ENCODE measurements around the gene CTSH. TPM values are rescaled to one million over a fixed set of nuclear protein-coding genes. Genes with fewer than 3 reads are reported as not detected.
"Not testable (repeated sequence)": the region's sequence is repeated elsewhere in the genome, so short reads cannot be mapped to it uniquely, and the experiment has no call there.

The CTSH gene
- total RNA-seq, 1 donor from 2014 or later, result 19.3 TPM

- no peak for DNase-seq (ENCODE audit: low spot score)
These were observed 21.8 kb downstream of the CTSH start for GRCh38 chr15:78923015-78923414.

DNA sequence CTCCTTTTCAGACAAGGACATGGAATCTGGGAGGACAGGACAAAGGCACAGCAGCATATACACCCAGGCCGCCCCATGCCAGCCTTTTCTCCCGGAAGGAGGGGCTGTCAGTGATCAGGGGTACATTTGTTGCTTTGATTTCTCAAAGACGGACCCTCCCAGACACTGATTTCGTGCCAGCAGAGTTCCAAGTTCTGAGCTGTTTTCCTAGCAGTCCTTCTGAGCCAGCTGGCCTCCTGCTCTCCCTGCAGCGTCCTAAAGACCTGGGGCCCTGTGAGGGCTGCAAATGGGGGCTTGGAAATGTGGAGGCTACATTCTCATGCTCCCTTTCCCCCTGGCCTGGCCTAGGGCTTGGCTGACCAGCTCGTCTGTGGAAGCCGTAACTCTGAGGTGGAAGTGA, 22.3 kb downstream of the CTSH start:
- no peak for DNase-seq (ENCODE audit: low spot score)

GRCh38 chr15:78921940-78922339, 22.9 kb downstream of the CTSH start:
- DNase-seq (ENCODE audit: low spot score), result no peak

DNA sequence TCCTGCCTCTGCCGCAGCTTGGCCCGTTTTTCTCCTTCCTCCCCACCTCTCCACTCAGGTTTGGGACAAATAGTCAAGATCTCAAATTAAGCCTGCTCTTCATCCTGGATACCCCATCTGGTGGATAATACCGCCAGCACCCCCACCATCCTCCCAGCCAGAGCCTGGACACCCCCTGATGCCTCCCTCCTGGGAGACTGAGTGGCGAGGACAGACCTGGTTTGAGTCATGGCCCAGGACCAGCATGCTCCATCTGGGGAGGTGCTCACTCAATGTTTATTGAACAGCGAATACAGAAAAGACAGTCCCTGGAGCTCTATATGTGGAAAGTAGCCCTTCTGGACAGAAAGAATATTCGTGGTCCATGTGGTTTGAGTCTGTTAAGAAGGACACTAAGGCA, 23.3 kb downstream of the CTSH start:
- DNase-seq (ENCODE audit: low spot score), result no peak

DNA sequence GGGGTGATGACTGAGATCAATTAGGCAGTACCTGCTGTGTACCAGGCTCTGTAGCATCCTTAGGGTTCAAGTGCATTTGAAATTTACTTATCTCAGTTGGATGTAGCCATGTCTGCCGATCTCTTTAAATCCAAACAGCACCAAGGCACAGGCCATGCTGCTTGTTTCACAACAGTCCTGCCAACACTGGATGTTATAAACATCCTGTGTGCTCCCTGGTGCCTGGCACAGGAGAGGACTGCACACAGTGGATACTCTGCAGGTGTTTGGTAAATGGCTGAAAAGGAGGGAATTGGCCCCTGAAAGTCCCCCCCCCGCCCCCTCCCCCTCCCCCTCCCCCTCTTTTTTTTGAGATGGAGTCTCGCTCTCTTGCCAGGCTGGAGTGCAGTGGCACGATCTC, 27.0 kb downstream of the CTSH start:
- DNase-seq (ENCODE audit: low spot score), result no peak

DNA sequence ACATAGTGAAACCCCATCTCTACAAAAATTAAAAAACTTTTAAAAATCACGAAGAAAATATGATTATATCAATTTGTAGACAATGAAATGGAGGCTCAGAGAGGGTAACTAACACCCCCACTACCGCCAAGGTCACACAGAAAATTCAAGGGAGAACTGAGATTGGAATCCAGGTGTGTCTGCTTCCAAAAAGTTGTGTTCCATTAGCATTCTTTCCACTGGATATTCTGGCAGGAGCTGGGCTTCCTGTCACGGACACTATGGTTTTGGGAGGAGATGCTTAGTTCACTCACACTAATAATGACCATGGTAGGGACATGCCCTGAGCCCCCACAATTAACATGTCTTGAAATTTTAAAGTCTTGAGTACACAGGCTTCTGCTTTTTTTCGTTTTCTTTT, 28.8 kb downstream of the CTSH start:
- no peak for DNase-seq (ENCODE audit: low spot score)

DNA sequence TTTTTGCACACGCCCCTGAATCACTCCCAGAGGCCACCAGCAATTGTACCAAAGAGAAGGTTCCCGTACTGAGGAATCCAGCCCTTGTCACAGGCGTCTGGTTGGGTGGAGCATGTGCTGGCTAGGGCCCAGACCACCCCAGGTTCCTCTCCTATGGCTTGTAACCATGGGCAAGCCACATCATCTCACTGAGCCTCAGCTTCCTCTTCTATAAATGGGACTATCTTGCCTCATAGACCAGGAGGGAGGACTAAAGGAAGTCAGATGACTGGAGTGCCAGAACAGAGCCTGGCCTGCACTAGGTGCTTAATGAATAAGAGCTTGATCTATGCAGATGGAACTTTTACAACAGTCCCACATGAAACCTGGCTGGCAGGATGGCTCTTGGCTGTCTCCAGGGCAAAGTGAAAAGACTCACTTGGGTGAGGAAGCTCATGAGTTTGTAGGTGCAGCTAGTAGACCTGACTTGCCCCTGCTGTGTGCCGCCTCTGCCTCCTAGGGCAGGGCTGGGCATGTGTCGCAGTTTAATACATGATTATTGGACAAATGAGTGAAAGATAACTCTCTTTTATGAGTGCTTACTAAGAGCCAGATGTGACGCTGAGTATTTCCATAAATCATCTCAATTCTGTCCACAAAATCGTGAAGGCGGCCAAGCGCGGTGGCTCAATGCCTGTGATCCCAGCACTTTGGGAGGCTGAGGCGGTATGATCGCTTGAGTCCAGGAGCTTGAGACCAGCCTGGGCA, 29.3 kb downstream of the CTSH start:
- peak; percentile 44 for DNase-seq (ENCODE audit: low spot score)

DNA sequence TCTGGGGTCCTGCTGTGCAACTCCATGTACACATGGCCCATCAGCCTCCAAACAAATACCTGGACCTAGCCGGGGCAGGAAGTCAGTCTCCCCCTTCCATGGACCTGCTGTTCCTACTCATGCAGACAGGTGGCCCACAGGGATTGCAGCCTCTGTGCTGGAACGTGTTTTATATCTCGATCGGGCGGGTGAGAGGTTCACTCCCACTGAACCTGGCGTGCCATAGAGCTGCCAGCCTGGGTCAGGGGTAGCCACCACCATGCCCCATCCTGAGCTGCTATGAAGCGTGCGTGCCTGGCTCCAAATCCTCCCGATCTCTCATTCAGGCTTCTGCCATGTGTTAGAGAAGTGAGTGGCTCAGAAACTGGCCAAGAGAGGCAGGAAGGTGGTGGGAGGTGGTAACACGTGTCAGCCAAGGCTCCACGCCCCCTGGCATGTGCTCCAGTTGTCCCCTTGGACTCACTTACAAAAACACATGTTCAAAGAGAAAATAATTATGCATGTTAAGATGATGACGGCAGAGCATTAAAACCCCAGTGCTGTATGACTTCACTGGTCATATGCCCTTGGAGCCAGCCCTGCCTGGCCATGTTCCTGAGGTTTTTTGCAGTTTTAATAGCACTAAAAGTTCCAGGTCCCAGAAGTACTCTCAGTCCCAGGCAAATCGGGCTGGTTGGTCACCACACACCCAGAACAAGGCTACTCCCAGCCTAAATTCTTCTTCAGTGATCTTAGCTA, 30.6 kb downstream of the CTSH start:
- no peak for DNase-seq (ENCODE audit: low spot score)

DNA sequence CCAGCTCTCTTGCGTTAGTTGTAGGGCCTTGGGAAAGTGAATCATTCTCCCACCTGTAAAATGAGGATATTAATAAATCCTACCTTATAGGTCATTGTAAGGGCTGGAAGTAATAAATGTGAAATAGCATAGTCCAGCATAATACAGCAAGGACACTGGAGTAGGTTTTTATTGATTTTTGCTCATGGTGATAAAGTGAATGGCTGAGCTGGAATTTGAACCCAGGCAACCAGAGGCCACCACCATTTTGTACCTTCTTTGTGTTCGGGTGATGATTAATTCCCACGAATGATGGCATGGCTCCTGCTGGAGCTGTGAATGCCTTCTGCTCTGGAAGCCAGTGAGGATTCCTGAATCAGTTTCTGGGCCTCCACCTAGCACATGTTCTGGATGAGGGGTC, 31.8 kb downstream of the CTSH start:
- no peak for DNase-seq (ENCODE audit: low spot score)

GRCh38 chr15:78912316-78912715, 32.5 kb downstream of the CTSH start:
- DNase-seq (ENCODE audit: low spot score), result no peak

DNA sequence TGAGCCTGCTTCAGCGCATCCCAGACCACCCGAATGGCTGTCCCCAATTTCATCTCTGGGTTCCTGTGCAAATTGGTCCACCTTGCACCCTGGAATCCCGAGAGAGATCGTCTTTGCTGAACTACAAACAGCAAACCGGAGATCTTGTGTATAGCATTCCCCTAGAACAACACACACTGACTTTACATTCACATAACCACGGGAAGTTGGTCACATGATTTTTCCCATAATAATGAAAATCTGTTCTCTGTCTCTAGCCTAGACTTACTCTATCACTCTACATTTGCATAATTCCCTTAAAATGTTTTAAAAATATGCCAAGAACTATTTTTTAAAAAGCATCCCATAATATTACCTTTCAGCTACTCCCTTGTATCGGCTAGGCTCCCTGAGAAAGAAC, 34.6 kb downstream of the CTSH start:
- DNase-seq (ENCODE audit: low spot score), result no peak

- DNase-seq (ENCODE audit: low spot score), result no peak
These were observed 35.0 kb downstream of the CTSH start for GRCh38 chr15:78909791-78910228.

- no peak for DNase-seq (ENCODE audit: low spot score)
These were observed 35.6 kb downstream of the CTSH start for GRCh38 chr15:78909160-78909695.

DNA sequence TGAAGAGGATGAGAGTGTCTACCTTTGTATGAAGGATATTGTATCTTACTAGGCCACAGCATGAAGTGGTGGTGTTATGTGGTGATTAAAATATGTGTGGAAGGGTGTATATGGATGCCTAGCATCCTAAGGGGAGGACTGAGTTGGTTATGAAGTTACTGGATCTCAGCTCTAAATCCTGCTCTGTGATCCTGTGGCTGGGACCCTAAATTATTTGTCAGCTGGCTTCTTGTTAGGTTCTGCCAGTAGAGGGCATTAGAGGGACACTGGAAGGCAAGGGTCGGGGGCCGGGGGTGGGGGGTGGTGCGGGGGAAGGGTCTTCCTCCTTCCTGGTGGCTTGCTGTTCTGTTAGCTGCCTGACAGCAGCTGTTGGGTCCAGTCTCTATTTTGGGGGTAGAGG, 37.3 kb downstream of the CTSH start:
- no peak for DNase-seq (ENCODE audit: low spot score)

- DNase-seq (ENCODE audit: low spot score), result no peak
These were observed 38.6 kb downstream of the CTSH start for GRCh38 chr15:78906316-78906620.

DNA sequence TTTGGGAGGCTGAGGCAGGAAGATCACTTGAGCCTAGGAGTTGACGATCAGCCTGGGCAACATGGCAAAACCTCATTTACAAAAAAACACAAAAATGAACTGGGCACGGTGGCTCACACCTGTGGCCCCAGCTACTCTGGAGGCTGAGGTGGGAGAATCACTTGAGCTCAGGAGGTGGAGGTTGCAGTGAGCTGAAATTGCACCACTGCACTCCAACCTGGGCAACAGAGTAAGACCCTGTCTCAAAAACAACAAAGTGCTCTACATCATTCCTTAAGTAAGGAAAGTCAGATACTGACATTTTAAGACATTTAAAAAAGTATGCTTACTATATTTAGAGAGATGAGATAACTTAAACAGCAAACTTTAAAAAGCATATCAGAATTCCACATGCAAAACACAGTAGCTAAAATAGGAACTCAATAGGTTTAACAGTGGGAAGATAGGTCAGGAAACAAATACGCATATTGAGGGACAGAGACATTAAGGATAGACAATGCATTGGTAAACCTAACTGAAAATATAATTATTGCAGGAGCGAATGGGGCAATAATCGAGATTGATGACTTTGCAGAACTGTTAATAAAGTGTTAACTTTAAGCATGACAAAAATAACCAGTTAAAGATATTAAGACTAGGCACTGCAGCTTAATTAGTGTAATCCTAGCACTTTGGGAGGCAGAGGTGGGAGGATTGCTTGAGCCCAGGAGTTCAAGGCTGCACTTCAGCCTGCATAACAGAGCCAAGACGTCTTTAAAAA, 40.1 kb downstream of the CTSH start:
- DNase-seq (ENCODE audit: low spot score), result no peak

- not testable (repeated sequence) for DNase-seq (ENCODE audit: low spot score)
These were observed 42.4 kb downstream of the CTSH start for GRCh38 chr15:78902281-78903032.

- DNase-seq (ENCODE audit: low spot score), result not testable (repeated sequence)
These were observed 43.9 kb downstream of the CTSH start for GRCh38 chr15:78900819-78901533.

- no peak for DNase-seq (ENCODE audit: low spot score)
These were observed 46.3 kb downstream of the CTSH start for GRCh38 chr15:78898540-78898939.

DNA sequence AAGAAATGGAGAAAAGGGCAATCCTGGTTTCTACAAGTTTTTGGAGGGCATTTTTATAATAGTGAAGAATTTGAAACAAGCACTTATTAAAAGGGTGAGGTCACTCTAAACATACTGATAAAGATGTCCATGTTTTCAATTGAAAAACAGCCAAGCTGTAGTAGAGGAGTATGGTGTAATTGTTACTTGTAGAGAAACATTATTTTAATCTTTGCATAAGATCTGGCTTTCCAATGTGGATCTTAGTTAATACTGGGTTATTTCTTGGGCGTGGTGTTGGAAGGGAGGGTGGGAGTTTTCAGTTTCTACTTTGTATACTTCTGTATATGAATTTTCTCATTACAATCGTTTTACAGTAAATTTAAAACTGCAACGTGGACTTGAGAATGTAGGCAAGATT, 49.4 kb downstream of the CTSH start:
- no peak for DNase-seq (ENCODE audit: low spot score)

GRCh38 chr15:78893538-78893937, 51.3 kb downstream of the CTSH start:
- DNase-seq (ENCODE audit: low spot score), result no peak

Measured in umbilical cord (tissue), 2 donors.